ENCODE results near the gene ELAVL3.

The ELAVL3 gene

GRCh38 chr19:11401808-11402543 lies 78.9 kb downstream of the ELAVL3 start:
- H2AFZ ChIP-seq, result no peak overlapping the region
- H3K36me3 ChIP-seq (ENCODE audit: control insufficient read depth, insufficient read depth, low read length), result no peaks in the 10 kb centered on the region

More at GRCh38 chr19:11401808-11402543, 78.9 kb downstream of the ELAVL3 start:
- H3K27ac ChIP-seq, result no peak overlapping the region
- no peak overlapping the region for H3K4me3 ChIP-seq (ENCODE audit: low read depth, low read length)
- TF ChIP-seq CTCF (IDR thresholded peaks at IDR 0.05), result no peak
- H3K79me2 ChIP-seq, result peaks cover under 1% of the 10 kb centered on the region
- peaks cover 11% of the 10 kb centered on the region for H3K4me1 ChIP-seq
- no peak overlapping the region for H3K9ac ChIP-seq
- no peaks in the 10 kb centered on the region for H3K9me3 ChIP-seq (ENCODE audit: control insufficient read depth, low read length)
- H3K27me3 ChIP-seq (ENCODE audit: control insufficient read depth, insufficient read depth, low read length), result no peaks in the 10 kb centered on the region
- H3K4me2 ChIP-seq (ENCODE audit: low read length), result no peak overlapping the region

Data from parathyroid adenoma (tissue), 2 donors.